Liver (tissue), 9 donors: ENCODE results near the gene NCK2. TPM values are rescaled to one million over a fixed set of nuclear protein-coding genes. Genes with fewer than 3 reads are reported as not detected.
A peak's percentile ranks its signal among the peaks of the same experiment; 100 is the strongest.
"Not testable (repeated sequence)": the region's sequence is repeated elsewhere in the genome, so short reads cannot be mapped to it uniquely, and the experiment has no call there.

Experiments used
- DNase-seq: peaks from one replicate; pipeline ENCODE4 v3.0.0-alpha.2; 2017; ENCODE audit warnings: low spot score
- H3K27ac ChIP-seq, 2 donors: one replicate each; pipeline ENCODE4 v1.7.0; 2013; ENCODE audit warnings: inconsistent platforms in 2 of 2, low read length in 2 of 2, control low read depth in 1 of 2, low read depth in 1 of 2, mild to moderate bottlenecking in 1 of 2
- H3K27me3 ChIP-seq, 4 donors: one replicate each; pipeline versions ENCODE4 v1.6.1 to v1.7.0; 2013; ENCODE audit warnings: low read length in 3 of 4, inconsistent platforms in 1 of 4, mild to moderate bottlenecking in 1 of 4, moderate library complexity in 1 of 4; ENCODE audit not compliant: control insufficient read depth in 4 of 4, insufficient read depth in 4 of 4
- H3K36me3 ChIP-seq, 4 donors: one replicate each; pipeline versions ENCODE4 v1.6.1 to v1.7.0; 2013; ENCODE audit warnings: low read length in 3 of 4, mild to moderate bottlenecking in 3 of 4, low read depth in 1 of 4, moderate library complexity in 1 of 4; ENCODE audit not compliant: control insufficient read depth in 4 of 4, insufficient read depth in 3 of 4
- H3K4me1 ChIP-seq, 4 donors: one replicate each; pipeline versions ENCODE4 v1.6.1 to v1.7.0; 2013; ENCODE audit warnings: low read length in 3 of 4, mild to moderate bottlenecking in 3 of 4, moderate library complexity in 1 of 4; ENCODE audit not compliant: control insufficient read depth in 4 of 4, insufficient read depth in 4 of 4
- H3K4me3 ChIP-seq, 3 donors: one replicate each; pipeline versions ENCODE4 v1.6.1 to v1.7.0; 2013; ENCODE audit warnings: low read length in 3 of 3, control low read depth in 1 of 3, low read depth in 1 of 3, mild to moderate bottlenecking in 1 of 3
- H3K9ac ChIP-seq, 2 donors: one replicate each; pipeline ENCODE4 v1.7.0; 2013; ENCODE audit warnings: low read length in 2 of 2, mild to moderate bottlenecking in 2 of 2, moderate library complexity in 2 of 2, control low read depth in 1 of 2, low read depth in 1 of 2
- H3K9me3 ChIP-seq, 4 donors: one replicate each; pipeline versions ENCODE4 v1.6.1 to v1.7.0; 2013; ENCODE audit warnings: low read length in 3 of 4; ENCODE audit not compliant: control insufficient read depth in 4 of 4
- CTCF ChIP-seq: fragments of 150-350 bp; IDR thresholded peaks from 2 replicates; pipeline ENCODE4 v1.5.1; 2017; ENCODE audit warnings: improper control_type of control experiment, low read depth, low read length; ENCODE audit not compliant: missing input control
- FOXA1 ChIP-seq: IDR thresholded peaks from 2 replicates; pipeline ENCODE4 v1.6.1; 2016; ENCODE audit warnings: antibody characterized with exemption
- GABPA ChIP-seq, 2 donors: IDR thresholded peaks in 1 of 2; conservative IDR thresholded peaks in 1 of 2; 2 replicates each; pipeline ENCODE4 v1.6.1; 2016; ENCODE audit warnings: antibody characterized with exemption in 2 of 2, mild to moderate bottlenecking in 1 of 2, moderate library complexity in 1 of 2
- HNF4G ChIP-seq: IDR thresholded peaks from 2 replicates; pipeline ENCODE4 v1.6.1; 2016; ENCODE audit warnings: antibody characterized with exemption
- JUND ChIP-seq, 2 donors: IDR thresholded peaks; 2 replicates each; pipeline ENCODE4 v1.6.1; 2016; ENCODE audit warnings: antibody characterized with exemption in 2 of 2
- MAX ChIP-seq: IDR thresholded peaks from 2 replicates; pipeline ENCODE4 v1.6.1; 2016; ENCODE audit warnings: antibody characterized with exemption
- NR2F2 ChIP-seq: IDR thresholded peaks from 2 replicates; pipeline ENCODE4 v1.6.1; 2016; ENCODE audit warnings: antibody characterized with exemption
- RAD21 ChIP-seq, 2 donors: IDR thresholded peaks; 2 replicates each; pipeline ENCODE4 v1.6.1; 2016; ENCODE audit warnings: antibody characterized with exemption in 2 of 2, mild to moderate bottlenecking in 2 of 2
- RXRA ChIP-seq, 2 donors: IDR thresholded peaks; 2 replicates each; pipeline ENCODE4 v1.6.1; 2017 to 2018; ENCODE audit warnings: antibody characterized with exemption in 2 of 2, mild to moderate bottlenecking in 1 of 2
- SP1 ChIP-seq: IDR thresholded peaks from 2 replicates; pipeline ENCODE4 v1.6.1; 2018; ENCODE audit warnings: antibody characterized with exemption, mild to moderate bottlenecking
- TAF1 ChIP-seq: conservative IDR thresholded peaks from 2 replicates; pipeline ENCODE4 v1.6.1; 2016; ENCODE audit warnings: antibody characterized with exemption, mild to moderate bottlenecking
- YY1 ChIP-seq: IDR thresholded peaks from 2 replicates; pipeline ENCODE4 v1.6.1; 2016; ENCODE audit warnings: antibody characterized with exemption, mild to moderate bottlenecking
- WGBS: extraction: QIAGEN DNeasy Blood & Tissue Kit; methylation state at CpG from one replicate; pipeline ENCODE4 v1.1.7; 2013; 5-methylcytosine and 5-hydroxymethylcytosine counted together
- polyA plus RNA-seq, 2 donors: library from polyadenylated mRNA; stranded (reverse) in 1 of 2; unstranded in 1 of 2; fragments of 200-250 nt in 1 of 2; fragments of >200 nt in 1 of 2; fragmentation: Nextera tagmentation in 1 of 2; extraction: Ambion mirVana in 1 of 2; gene quantifications; one replicate each; pipeline versions ENCODE4 v1.2.1 to v1.2.3, GENCODE V29; 2013 to 2015
- total RNA-seq, 2 donors: library from RNA; depleted of rRNA; stranded (reverse); fragments of >200 nt; gene quantifications; one replicate each; pipeline ENCODE4 v1.2.3, GENCODE V29; 2014
- donor health status: healthy.
- donor health status: healthy.
- donor health status: healthy.
- donor health status: healthy.
- donor health status: healthy.

The NCK2 gene
- total and polyA plus RNA-seq, 4 donors: 3.4 to 15.0 (median 10.7) TPM

GRCh38 chr2:105894327-105894944 lies 149.7 kb downstream of the NCK2 start (continued):
- TF ChIP-seq MAX (peak; percentile 11), TAF1 (no peak), GABPA (IDR thresholded peaks at IDR 0.05 in 1 of 2, conservative IDR thresholded peaks at IDR 0.05 in 1 of 2) (no peak), CTCF (no peak), NR2F2 (peak; percentile 17)

GRCh38 chr2:105895990-105896764 lies 151.5 kb downstream of the NCK2 start:
- Histone ChIP-seq H3K4me1 (peaks cover 4 to 14% (median 7%) of the 10 kb centered on the region in 4 donors), H3K27ac (no peak overlapping the region), H3K36me3 (no peaks in the 10 kb centered on the region), H3K9ac (no peak overlapping the region), H3K9me3 (no peaks in the 10 kb centered on the region), H3K4me3 (no peak overlapping the region), H3K27me3 (no peaks in the 10 kb centered on the region)
- 91% methylated on average over 10 of the region's 10 CpGs for WGBS
- TF ChIP-seq YY1 (no peak), FOXA1 (no peak), HNF4G (no peak), CTCF (no peak), NR2F2 (no peak), RXRA (IDR thresholded peaks at IDR 0.05) (no peak)
- DNase-seq: no peak

GRCh38 chr2:105896765-105897163 lies 152.1 kb downstream of the NCK2 start:
- H3K27me3 ChIP-seq: no peaks in the 10 kb centered on the region
- DNase-seq: no peak
- no peaks in the 10 kb centered on the region for H3K36me3 ChIP-seq
- H3K27ac ChIP-seq: no peak overlapping the region
- peaks cover 4 to 14% (median 7%) of the 10 kb centered on the region in 4 donors for H3K4me1 ChIP-seq
- no peak overlapping the region for H3K4me3 ChIP-seq
- no peak for TF ChIP-seq MAX
- TF ChIP-seq NR2F2: no peak
- no peak for TF ChIP-seq HNF4G
- TF ChIP-seq TAF1: no peak
- no peak for TF ChIP-seq JUND (IDR thresholded peaks at IDR 0.05)
- peak in 1 of 2 donors; percentile 14 for TF ChIP-seq RAD21 (IDR thresholded peaks at IDR 0.05)
- TF ChIP-seq FOXA1: no peak
- TF ChIP-seq SP1: no peak
- no peaks in the 10 kb centered on the region for H3K9me3 ChIP-seq
- 98% methylated on average over 4 of the region's 4 CpGs for WGBS
- no peak overlapping the region for H3K9ac ChIP-seq

GRCh38 chr2:105897694-105898093 lies 153.0 kb downstream of the NCK2 start:
- not testable (repeated sequence) for DNase-seq, H3K36me3 ChIP-seq, H3K9me3 ChIP-seq, H3K27me3 ChIP-seq, H3K9ac ChIP-seq, H3K27ac ChIP-seq, H3K4me3 ChIP-seq
- 99% methylated on average over 1 of the region's 1 CpG for WGBS
- H3K4me1 ChIP-seq: peaks cover 4 to 14% (median 7%) of the 10 kb centered on the region in 4 donors
